Natural killer cell treated with Interleukin-12 subunit alpha and Interleukin-12 subunit beta and Interleukin-15 and Interleukin-18, amount 100 ng/mL, for 72 hours (primary cell): ENCODE results near the gene VAX1. TPM values are rescaled to one million over a fixed set of nuclear protein-coding genes. Genes with fewer than 3 reads are reported as not detected.
"Not testable (repeated sequence)": the region's sequence is repeated elsewhere in the genome, so short reads cannot be mapped to it uniquely, and the experiment has no call there.

Source experiments
- ATAC-seq, 2 donors: fragments of 150-1000 bp; cut with Tn5 transposase in 1 of 2; sonication (Bioruptor Pico), chemical (Tn5 transposase) in 1 of 2; 2 replicates each; pipeline ENCODE4 v1.10.0; 2021
- DNase-seq: peaks from one replicate; pipeline ENCODE4 v3.0.0; 2022; ENCODE audit warnings: low spot score
- H3K27ac Mint-ChIP-seq, 2 donors: 1 replicate in 1 of 2; 2 replicates in 1 of 2; pipeline ENCODE4 v1.8.0; 2022; ENCODE audit warnings: mixed read lengths in 2 of 2, mild to moderate bottlenecking in 1 of 2, moderate library complexity in 1 of 2
- H3K27me3 Mint-ChIP-seq, 2 donors: 1 replicate in 1 of 2; 2 replicates in 1 of 2; pipeline ENCODE4 v1.8.0; 2022; ENCODE audit warnings: mixed read lengths in 2 of 2
- H3K36me3 Mint-ChIP-seq: one replicate; pipeline ENCODE4 v1.8.0; 2022; ENCODE audit warnings: mixed read lengths
- H3K4me1 Mint-ChIP-seq, 2 donors: 1 replicate in 1 of 2; 2 replicates in 1 of 2; pipeline ENCODE4 v1.8.0; 2022; ENCODE audit warnings: low read depth in 2 of 2, mixed read lengths in 2 of 2, mild to moderate bottlenecking in 1 of 2
- H3K4me3 Mint-ChIP-seq: one replicate; pipeline ENCODE4 v1.8.0; 2022; ENCODE audit warnings: mixed read lengths
- H3K9me3 Mint-ChIP-seq: 2 replicates; pipeline ENCODE4 v1.8.0; 2022; ENCODE audit warnings: mixed read lengths
- total RNA-seq, 2 donors: library from RNA; stranded (reverse); gene quantifications; one replicate each; pipeline ENCODE4 v1.2.3, GENCODE V29; 2022

VAX1 gene
- total RNA-seq, 2 donors from 2014 or later = not detected

GRCh38 chr10:117094856-117095255 is 43.2 kb downstream of the VAX1 start:
- no peak for DNase-seq
- no peak overlapping the region for H3K4me3 Mint-ChIP-seq
- no peaks in the 10 kb centered on the region for H3K9me3 Mint-ChIP-seq
- ATAC-seq = no peak
- peaks cover 6 to 38% of the 10 kb centered on the region in 2 donors for H3K27me3 Mint-ChIP-seq
- H3K36me3 Mint-ChIP-seq = no peaks in the 10 kb centered on the region
- H3K4me1 Mint-ChIP-seq = no peaks in the 10 kb centered on the region
- no peak overlapping the region for H3K27ac Mint-ChIP-seq

DNA sequence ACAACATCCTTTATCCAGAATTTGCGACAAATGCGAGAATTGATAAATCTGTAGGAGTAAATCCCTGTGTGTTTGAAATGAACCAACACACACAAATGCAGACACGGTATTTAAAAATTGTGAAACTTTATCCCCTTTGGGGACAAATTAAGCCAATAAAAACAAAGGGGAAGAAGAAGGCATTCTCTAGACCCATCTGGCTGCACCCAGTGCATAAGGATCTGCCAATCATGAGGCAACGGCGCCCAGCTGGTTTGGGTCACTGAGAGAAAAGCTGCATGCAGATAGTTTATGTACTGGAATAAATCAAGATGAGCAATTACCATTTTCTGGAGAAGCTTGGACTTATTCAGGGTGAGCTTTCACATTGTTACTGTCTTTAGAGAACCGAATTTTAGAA is 45.7 kb downstream of the VAX1 start:
- H3K27ac Mint-ChIP-seq = no peak overlapping the region
- no peaks in the 10 kb centered on the region for H3K4me1 Mint-ChIP-seq
- H3K9me3 Mint-ChIP-seq = no peaks in the 10 kb centered on the region
- H3K36me3 Mint-ChIP-seq = no peaks in the 10 kb centered on the region
- H3K27me3 Mint-ChIP-seq = peaks cover 10 to 52% of the 10 kb centered on the region in 2 donors
- no peak overlapping the region for H3K4me3 Mint-ChIP-seq
- DNase-seq (no peak), ATAC-seq (no peak)

- DNase-seq (no peak), ATAC-seq (no peak)
- no peaks in the 10 kb centered on the region for H3K36me3 Mint-ChIP-seq
- peaks cover 4% of the 10 kb centered on the region for H3K9me3 Mint-ChIP-seq
- H3K27me3 Mint-ChIP-seq = peaks cover 15 to 54% of the 10 kb centered on the region in 2 donors
- H3K4me3 Mint-ChIP-seq = no peak overlapping the region
- H3K4me1 Mint-ChIP-seq = no peaks in the 10 kb centered on the region
- H3K27ac Mint-ChIP-seq = no peak overlapping the region
These were observed 47.2 kb downstream of the VAX1 start for GRCh38 chr10:117090834-117091233.

DNA sequence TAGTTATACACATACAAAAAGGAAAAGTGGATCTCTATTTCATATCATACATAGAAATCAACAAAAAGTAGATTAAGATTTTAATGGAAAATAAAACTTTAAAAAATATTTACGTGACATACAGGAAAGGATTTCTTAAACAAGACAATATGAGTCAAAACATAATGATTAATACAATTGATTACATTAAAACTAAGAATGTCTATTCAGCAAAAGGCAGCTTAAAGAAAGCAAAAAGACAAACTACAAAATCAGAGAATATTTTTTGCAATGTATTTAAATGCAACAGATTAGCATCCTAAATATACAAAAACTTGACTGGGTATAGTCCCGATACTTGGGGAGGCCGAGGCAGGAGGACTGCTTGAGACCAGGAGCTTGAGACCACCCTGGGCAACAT is 50.5 kb downstream of the VAX1 start:
- ATAC-seq (no peak), DNase-seq (no peak)
- Mint-ChIP-seq H3K36me3 (no peaks in the 10 kb centered on the region), H3K9me3 (peaks cover 7% of the 10 kb centered on the region), H3K4me1 (no peaks in the 10 kb centered on the region), H3K4me3 (no peak overlapping the region), H3K27me3 (peaks cover 10 to 47% of the 10 kb centered on the region in 2 donors), H3K27ac (no peak overlapping the region)

- no peak for ATAC-seq
These were observed 51.5 kb downstream of the VAX1 start for GRCh38 chr10:117086546-117086945.

DNA sequence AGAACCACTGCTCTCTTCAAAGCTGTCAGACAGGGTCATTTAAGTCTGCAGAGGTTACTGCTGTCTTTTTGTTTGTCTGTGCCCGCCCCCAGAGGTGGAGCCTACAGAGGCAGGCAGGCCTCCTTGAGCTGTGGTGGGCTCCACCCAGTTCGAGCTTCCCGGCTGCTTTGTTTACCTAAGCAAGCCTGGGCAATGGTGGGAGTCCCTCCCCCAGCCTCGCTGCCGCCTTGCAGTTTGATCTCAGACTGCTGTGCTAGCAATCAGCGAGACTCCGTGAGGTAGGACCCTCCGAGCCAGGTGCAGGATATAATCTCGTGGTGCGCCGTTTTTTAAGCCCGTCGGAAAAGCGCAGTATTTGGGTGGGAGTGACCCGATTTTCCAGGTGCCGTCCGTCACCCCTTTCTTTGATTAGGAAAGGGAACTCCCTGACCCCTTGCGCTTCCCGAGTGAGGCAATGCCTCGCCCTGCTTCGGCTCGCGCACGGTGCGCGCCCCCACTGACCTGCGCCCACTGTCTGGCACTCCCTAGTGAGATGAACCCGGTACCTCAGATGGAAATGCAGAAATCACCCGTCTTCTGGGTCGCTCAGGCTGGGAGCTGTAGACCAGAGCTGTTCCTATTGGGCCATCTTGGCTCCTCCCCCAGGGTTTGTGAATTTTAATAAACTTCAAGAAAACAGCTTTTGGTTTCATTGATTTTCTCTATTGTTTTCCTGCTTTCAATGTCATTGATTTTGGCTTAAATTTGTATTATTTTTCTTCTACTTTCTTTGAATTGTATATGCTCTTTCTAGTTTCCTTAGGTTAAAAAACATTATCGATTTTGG is 53.4 kb downstream of the VAX1 start:
- not testable (repeated sequence) for H3K9me3 Mint-ChIP-seq, H3K4me1 Mint-ChIP-seq, ATAC-seq, DNase-seq, H3K4me3 Mint-ChIP-seq, H3K36me3 Mint-ChIP-seq, H3K27ac Mint-ChIP-seq
- H3K27me3 Mint-ChIP-seq = peaks cover 6 to 30% of the 10 kb centered on the region in 2 donors

More at GRCh38 chr10:117086546-117086945, 51.5 kb downstream of the VAX1 start:
- Mint-ChIP-seq H3K4me1 (no peaks in the 10 kb centered on the region), H3K36me3 (no peaks in the 10 kb centered on the region), H3K4me3 (no peak overlapping the region), H3K9me3 (peaks cover 7% of the 10 kb centered on the region), H3K27me3 (peaks cover 9 to 42% of the 10 kb centered on the region in 2 donors), H3K27ac (no peak overlapping the region)
- DNase-seq = no peak

Other genes with a start within 250 kb of the VAX1 start
- not detected for gene SHTN1, start 133.1 kb downstream of the VAX1 start, total RNA-seq
- gene KCNK18, start 59.2 kb upstream of the VAX1 start, total RNA-seq = not detected
- gene SLC18A2, start 102.8 kb upstream of the VAX1 start, total RNA-seq = under 1 TPM in 1 of 2 donors, not detected in 1; 0.59 TPM
- 10 to 100 TPM; 26.0 to 39.5 TPM for gene PDZD8, start 237.2 kb upstream of the VAX1 start, total RNA-seq